H9 (cell line): ENCODE measurements around the gene ATOSB. TPM values are rescaled to one million over a fixed set of nuclear protein-coding genes. Genes with fewer than 3 reads are reported as not detected.

Source experiments
- DNase-seq: peaks from one replicate; pipeline ENCODE4 v3.0.0-alpha.2; 2017
- H2AFZ ChIP-seq: one replicate; pipeline ENCODE4 v1.6.1; 2013; ENCODE audit warnings: mild to moderate bottlenecking, low read length, control low read depth, moderate library complexity
- H2AK5ac ChIP-seq: 2 replicates; pipeline ENCODE4 v1.6.1; 2013; ENCODE audit warnings: low read length, control low read depth, mixed read lengths; ENCODE audit not compliant: insufficient read length
- H2BK120ac ChIP-seq: one replicate; pipeline ENCODE4 v1.6.1; 2013; ENCODE audit warnings: low read depth, mild to moderate bottlenecking, low read length, control low read depth, inconsistent platforms; ENCODE audit not compliant: poor library complexity, severe bottlenecking
- H2BK12ac ChIP-seq: 2 replicates; pipeline ENCODE4 v1.6.1; 2013; ENCODE audit warnings: low read length, control low read depth, mixed read lengths, low read depth; ENCODE audit not compliant: insufficient read length
- H2BK15ac ChIP-seq: 2 replicates; pipeline ENCODE4 v1.6.1; 2013; ENCODE audit warnings: low read depth, low read length, control low read depth
- H2BK20ac ChIP-seq: one replicate; pipeline ENCODE4 v1.6.1; 2013; ENCODE audit warnings: low read depth, mild to moderate bottlenecking, low read length, control low read depth, inconsistent platforms; ENCODE audit not compliant: poor library complexity, severe bottlenecking
- H2BK5ac ChIP-seq: 2 replicates; pipeline ENCODE4 v1.6.1; 2013; ENCODE audit warnings: low read length, control low read depth, mixed read lengths; ENCODE audit not compliant: insufficient read length
- H3K14ac ChIP-seq: 2 replicates; pipeline ENCODE4 v1.6.1; 2013; ENCODE audit warnings: low read length, control low read depth; ENCODE audit not compliant: insufficient read depth
- H3K18ac ChIP-seq: 2 replicates; pipeline ENCODE4 v1.6.1; 2013; ENCODE audit warnings: low read depth, mild to moderate bottlenecking, mixed read lengths, low read length, control low read depth; ENCODE audit not compliant: insufficient read length
- H3K23ac ChIP-seq: 2 replicates; pipeline ENCODE4 v1.6.1; 2013; ENCODE audit warnings: low read length, control low read depth, mixed read lengths, low read depth; ENCODE audit not compliant: insufficient read length
- H3K23me2 ChIP-seq: 2 replicates; pipeline ENCODE4 v1.6.1; 2013; ENCODE audit warnings: low read depth, mild to moderate bottlenecking, mixed read lengths, low read length, control low read depth; ENCODE audit not compliant: insufficient read length, poor library complexity, severe bottlenecking
- H3K27ac ChIP-seq: 2 replicates; pipeline ENCODE4 v1.5.1; 2013; ENCODE audit warnings: low read length, control low read depth, mixed read lengths, low read depth; ENCODE audit not compliant: insufficient read length
- H3K27me3 ChIP-seq: 2 replicates; pipeline ENCODE4 v1.6.1; 2013; ENCODE audit warnings: low read length, control low read depth, inconsistent platforms; ENCODE audit not compliant: insufficient read depth
- H3K4ac ChIP-seq: 2 replicates; pipeline ENCODE4 v1.6.1; 2013; ENCODE audit warnings: low read depth, mild to moderate bottlenecking, control low read depth, inconsistent platforms, low read length, moderate library complexity
- H3K4me1 ChIP-seq: 2 replicates; pipeline ENCODE4 v1.6.1; 2013; ENCODE audit warnings: low read length, control low read depth, inconsistent platforms; ENCODE audit not compliant: insufficient read depth
- H3K4me2 ChIP-seq: 2 replicates; pipeline ENCODE4 v1.6.1; 2013; ENCODE audit warnings: low read length, control low read depth, mixed read lengths; ENCODE audit not compliant: insufficient read length, insufficient read depth
- H3K56ac ChIP-seq: 2 replicates; pipeline ENCODE4 v1.6.1; 2013; ENCODE audit warnings: low read depth, mild to moderate bottlenecking, mixed read lengths, low read length, control low read depth; ENCODE audit not compliant: insufficient read length
- H3K79me1 ChIP-seq: 2 replicates; pipeline ENCODE4 v1.6.1; 2013; ENCODE audit warnings: low read depth, mild to moderate bottlenecking, moderate library complexity, low read length, control low read depth, inconsistent platforms; ENCODE audit not compliant: insufficient read depth, poor library complexity, severe bottlenecking
- H3K79me2 ChIP-seq: 2 replicates; pipeline ENCODE4 v1.6.1; 2013; ENCODE audit warnings: low read length, control low read depth, inconsistent platforms; ENCODE audit not compliant: insufficient read depth
- H3K9ac ChIP-seq: 2 replicates; pipeline ENCODE4 v1.6.1; 2013; ENCODE audit warnings: low read length, control low read depth, mixed read lengths; ENCODE audit not compliant: insufficient read length; ENCODE audit errors: extremely low read depth
- H3K9me3 ChIP-seq: one replicate; pipeline ENCODE4 v1.6.1; 2013; ENCODE audit warnings: low read depth, low read length, inconsistent platforms; ENCODE audit not compliant: control insufficient read depth
- H3T11ph ChIP-seq: one replicate; pipeline ENCODE4 v1.6.1; 2013; ENCODE audit warnings: mild to moderate bottlenecking, low read length, control low read depth, inconsistent platforms
- H4K20me1 ChIP-seq: one replicate; pipeline ENCODE4 v1.6.1; 2013; ENCODE audit not compliant: control insufficient read depth, insufficient read length, insufficient read depth
- H4K5ac ChIP-seq: 2 replicates; pipeline ENCODE4 v1.6.1; 2013; ENCODE audit warnings: low read depth, mild to moderate bottlenecking, mixed read lengths, low read length, control low read depth; ENCODE audit not compliant: insufficient read length
- H4K8ac ChIP-seq: replicated peaks from 2 replicates; pipeline ENCODE4 v1.6.1; 2013; ENCODE audit warnings: low read length, control low read depth, mixed read lengths, low read depth; ENCODE audit not compliant: insufficient read length
- H4K91ac ChIP-seq: 2 replicates; pipeline ENCODE4 v1.6.1; 2013; ENCODE audit warnings: low read depth, mild to moderate bottlenecking, moderate library complexity, mixed read lengths, low read length, control low read depth; ENCODE audit not compliant: insufficient read length
- H3K27ac Mint-ChIP-seq, 3 experiments: 2 replicates in 2 of 3; 3 replicates in 1 of 3; pipeline ENCODE4 v1.8.0; 2020 to 2021; ENCODE audit warnings: mixed read lengths in 3 of 3, mild to moderate bottlenecking in 1 of 3, moderate library complexity in 1 of 3
- H3K27me3 Mint-ChIP-seq: 2 replicates; pipeline ENCODE4 v1.8.0; 2021; ENCODE audit warnings: low read depth, mild to moderate bottlenecking, moderate library complexity, mixed read lengths
- H3K36me3 Mint-ChIP-seq, 3 experiments: 2 replicates in 2 of 3; 3 replicates in 1 of 3; pipeline ENCODE4 v1.8.0; 2020 to 2021; ENCODE audit warnings: low read depth in 3 of 3, mixed read lengths in 3 of 3; ENCODE audit not compliant: insufficient read depth in 1 of 3
- H3K4me1 Mint-ChIP-seq, 2 experiments: 2 replicates each; pipeline ENCODE4 v1.8.0; 2020; ENCODE audit warnings: mixed read lengths in 2 of 2
- H3K4me3 Mint-ChIP-seq, 2 experiments: 2 replicates in 1 of 2; 3 replicates in 1 of 2; pipeline ENCODE4 v1.8.0; 2020 to 2021; ENCODE audit warnings: mild to moderate bottlenecking in 2 of 2, mixed read lengths in 2 of 2, moderate library complexity in 1 of 2
- H3K9me3 Mint-ChIP-seq, 2 experiments: 2 replicates in 1 of 2; 3 replicates in 1 of 2; pipeline ENCODE4 v1.8.0; 2020; ENCODE audit warnings: mild to moderate bottlenecking in 2 of 2, mixed read lengths in 2 of 2, moderate library complexity in 1 of 2
- WGBS: extraction: QIAGEN DNeasy Blood & Tissue Kit; methylation state at CpG from one replicate; pipeline ENCODE4 v1.1.7; 2013; ENCODE audit warnings: missing lambda C conversion rate, low lambda C conversion rate, mixed read lengths; ENCODE audit not compliant: insufficient read length; ENCODE audit errors: extremely low coverage; 5-methylcytosine and 5-hydroxymethylcytosine counted together
- total RNA-seq: library from RNA; stranded (reverse); gene quantifications from 2 replicates; pipeline ENCODE4 v1.2.1, GENCODE V29; 2021
- TF ChIP-seq, protein P1 (sequence below): fragments of 200-600 bp; sonication (generic); conservative IDR thresholded peaks from 3 replicates; pipeline ENCODE4 v1.8.0; 2021; ENCODE audit warnings: antibody characterized with exemption, mild to moderate bottlenecking

ATOSB gene
- total RNA-seq, 1 experiment from 2014 or later: 5.6 TPM

DNA sequence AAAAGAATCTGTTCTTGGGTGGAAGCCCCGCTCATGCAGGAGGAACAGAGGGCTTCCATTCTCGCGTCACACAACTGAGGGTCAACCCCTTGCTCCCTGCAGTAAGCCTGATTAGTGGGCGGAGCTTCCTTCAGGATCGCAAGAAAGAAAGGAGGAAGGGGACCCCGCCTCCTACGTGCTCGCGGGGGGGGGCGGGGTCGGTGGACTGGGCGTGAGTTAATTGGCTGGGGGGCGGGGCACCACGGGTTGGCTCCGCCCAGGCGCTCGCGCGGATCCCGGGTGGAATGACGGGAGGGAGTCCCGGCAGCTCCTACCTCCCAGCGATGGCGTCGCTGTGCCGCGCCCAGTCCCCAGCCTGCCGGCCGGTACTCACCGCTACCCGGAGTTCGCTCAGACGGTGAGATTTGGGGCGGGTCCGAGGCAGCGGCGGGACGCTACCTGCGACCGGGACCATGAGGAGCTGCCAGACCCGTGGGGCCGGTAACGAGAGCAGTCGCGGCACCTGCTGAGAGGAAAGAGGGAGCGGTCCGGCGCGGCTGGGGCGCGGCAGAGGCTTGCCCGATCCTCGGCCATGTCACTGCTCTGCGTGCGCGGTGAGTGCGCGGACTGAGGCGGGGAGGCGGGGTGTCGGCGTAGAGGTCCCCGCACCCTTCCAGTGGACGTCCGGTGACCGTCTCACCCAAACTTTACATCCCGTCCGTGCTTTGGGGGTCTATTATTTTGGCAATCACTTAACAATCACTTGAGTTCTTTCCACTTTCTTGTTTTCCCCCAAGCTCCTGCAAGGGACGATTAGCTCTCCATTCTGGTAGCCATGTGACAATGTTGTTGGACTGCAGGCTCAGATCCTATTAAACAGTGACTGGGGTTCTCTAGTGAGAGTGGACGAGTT is 46.3 kb upstream of the ATOSB start, which contains the start of gene UNC13B:
Gene UNC13B (plus strand): TSS at position 297 of the 892 bp plus-strand sequence. CDS start 275 bp downstream, at position 572.
- Histone ChIP-seq H3K4me1 (peaks cover 4% of the 10 kb centered on the region; the same call in 1 of the 2 replicates), H3T11ph (no peak within 1 kb of the TSS), H2AK5ac (no peak within 1 kb of the TSS), H3K4ac (no peak within 1 kb of the TSS), H2BK120ac (no peak within 1 kb of the TSS), H3K9ac (peak within 1 kb of the TSS; percentile 42), H3K18ac (no peak within 1 kb of the TSS), H4K91ac (no peak within 1 kb of the TSS), H2BK15ac (no peak within 1 kb of the TSS), H3K4me2 (peak within 1 kb of the TSS; percentile 74), H3K79me1 (no peaks in the 10 kb centered on the region), H3K56ac (no peak within 1 kb of the TSS), H4K8ac (no peak within 1 kb of the TSS), H4K20me1 (no peaks in the 10 kb centered on the region), H3K27me3 (no peaks in the 10 kb centered on the region), H3K27ac (no peak within 1 kb of the TSS), H3K23ac (no peak within 1 kb of the TSS), H3K9me3 (no peaks in the 10 kb centered on the region), H2BK12ac (no peak within 1 kb of the TSS), H2BK5ac (no peak within 1 kb of the TSS), H2BK20ac (no peak within 1 kb of the TSS), H4K5ac (no peak within 1 kb of the TSS), H3K14ac (0 out of 2 replicates have a peak within 1 kb of the TSS, but pooled peaks have one; percentile 21), H2AFZ (peak within 1 kb of the TSS; percentile 86), H3K79me2 (no peaks in the 10 kb centered on the region; the same call in 1 of the 2 replicates), H3K23me2 (no peaks in the 10 kb centered on the region)
- WGBS: no CpG with 5 or more reads among the region's 70 CpGs
- peaks cover 22 to 40% of the 10 kb centered on the region in 2 experiments for H3K4me1 Mint-ChIP-seq
- DNase-seq: peak; percentile 95
- peak within 1 kb of the TSS; percentile 87 to 99 (median 88); a peak in 5 of 7 replicates for H3K27ac Mint-ChIP-seq
- H3K4me3 Mint-ChIP-seq: peak within 1 kb of the TSS; percentile 90 to 92
- H3K36me3 Mint-ChIP-seq: peaks cover 0 to 2% (median 0%) of the 10 kb centered on the region in 3 experiments; a peak in 2 of 7 replicates
- no peaks in the 10 kb centered on the region; a peak in 1 of 5 replicates for H3K9me3 Mint-ChIP-seq
- TF ChIP-seq, protein P1, sequence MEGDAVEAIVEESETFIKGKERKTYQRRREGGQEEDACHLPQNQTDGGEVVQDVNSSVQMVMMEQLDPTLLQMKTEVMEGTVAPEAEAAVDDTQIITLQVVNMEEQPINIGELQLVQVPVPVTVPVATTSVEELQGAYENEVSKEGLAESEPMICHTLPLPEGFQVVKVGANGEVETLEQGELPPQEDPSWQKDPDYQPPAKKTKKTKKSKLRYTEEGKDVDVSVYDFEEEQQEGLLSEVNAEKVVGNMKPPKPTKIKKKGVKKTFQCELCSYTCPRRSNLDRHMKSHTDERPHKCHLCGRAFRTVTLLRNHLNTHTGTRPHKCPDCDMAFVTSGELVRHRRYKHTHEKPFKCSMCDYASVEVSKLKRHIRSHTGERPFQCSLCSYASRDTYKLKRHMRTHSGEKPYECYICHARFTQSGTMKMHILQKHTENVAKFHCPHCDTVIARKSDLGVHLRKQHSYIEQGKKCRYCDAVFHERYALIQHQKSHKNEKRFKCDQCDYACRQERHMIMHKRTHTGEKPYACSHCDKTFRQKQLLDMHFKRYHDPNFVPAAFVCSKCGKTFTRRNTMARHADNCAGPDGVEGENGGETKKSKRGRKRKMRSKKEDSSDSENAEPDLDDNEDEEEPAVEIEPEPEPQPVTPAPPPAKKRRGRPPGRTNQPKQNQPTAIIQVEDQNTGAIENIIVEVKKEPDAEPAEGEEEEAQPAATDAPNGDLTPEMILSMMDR: no peak; the same call in 2 of the 3 replicates
- no peaks in the 10 kb centered on the region for H3K27me3 Mint-ChIP-seq
